Measurements from ENCODE around the gene ECSIT. TPM values are rescaled to one million over a fixed set of nuclear protein-coding genes. Genes with fewer than 3 reads are reported as not detected.

The ECSIT gene
- polyA plus RNA-seq, 1 donor from 2014 or later = 98.3 TPM

DNA sequence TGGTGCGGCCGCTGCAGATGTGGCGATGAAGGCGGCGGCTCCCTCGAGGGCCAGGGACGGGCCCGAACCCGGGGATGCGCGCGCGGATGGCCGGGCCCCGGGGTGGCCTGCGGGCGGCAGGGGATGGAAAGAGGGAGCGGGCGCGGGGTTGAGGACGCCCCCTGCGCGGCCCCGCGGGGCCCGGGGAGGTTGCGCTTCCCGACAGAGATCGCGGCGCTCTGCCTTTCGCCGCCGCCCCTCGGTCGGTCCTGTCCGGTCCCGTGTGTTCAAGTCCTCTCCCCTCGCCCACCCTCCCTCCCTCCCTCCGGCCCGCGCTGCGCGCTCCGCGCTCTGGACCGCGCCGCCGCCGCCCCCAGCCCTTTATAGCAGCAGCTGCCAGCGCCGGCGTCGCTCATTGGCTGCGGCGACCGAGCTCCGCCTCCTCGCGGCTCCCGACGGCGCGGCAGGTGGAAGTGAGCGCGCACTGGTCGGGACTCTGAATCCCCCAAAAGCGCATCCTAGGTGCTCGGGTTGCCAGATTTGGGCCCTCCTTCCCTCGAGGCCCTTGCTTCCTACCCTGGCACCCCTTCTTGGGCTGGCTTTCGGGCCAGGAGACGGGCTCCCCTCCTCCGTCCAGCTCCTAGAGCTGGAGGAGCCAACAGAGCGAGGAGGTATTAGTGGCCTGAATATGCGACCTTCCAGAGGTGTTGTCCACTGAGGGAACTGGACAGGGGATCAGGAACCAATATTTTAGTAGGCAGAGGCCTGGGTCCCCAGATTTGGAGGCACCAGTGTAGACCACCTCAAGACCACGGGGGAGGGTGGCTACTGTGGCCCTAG is 48.0 kb downstream of the ECSIT start, which contains the start of gene ELAVL3:
ELAVL3 (minus strand) TSS at position 332 of the 819 bp plus-strand sequence. CDS start 438 bp downstream, outside the sequence.
- no peaks in the 10 kb centered on the region for H3K9me3 ChIP-seq (ENCODE audit: low read length)
- H3K27me3 ChIP-seq (ENCODE audit: insufficient read depth, low read depth, low read length) = no peaks in the 10 kb centered on the region
- no peaks in the 10 kb centered on the region for H3F3A ChIP-seq (ENCODE audit: insufficient read depth, low read length, poor library complexity, severe bottlenecking)
- peak within 1 kb of the TSS; percentile 79 for H3K27ac ChIP-seq (ENCODE audit: low read length)
- TF ChIP-seq, protein P1, sequence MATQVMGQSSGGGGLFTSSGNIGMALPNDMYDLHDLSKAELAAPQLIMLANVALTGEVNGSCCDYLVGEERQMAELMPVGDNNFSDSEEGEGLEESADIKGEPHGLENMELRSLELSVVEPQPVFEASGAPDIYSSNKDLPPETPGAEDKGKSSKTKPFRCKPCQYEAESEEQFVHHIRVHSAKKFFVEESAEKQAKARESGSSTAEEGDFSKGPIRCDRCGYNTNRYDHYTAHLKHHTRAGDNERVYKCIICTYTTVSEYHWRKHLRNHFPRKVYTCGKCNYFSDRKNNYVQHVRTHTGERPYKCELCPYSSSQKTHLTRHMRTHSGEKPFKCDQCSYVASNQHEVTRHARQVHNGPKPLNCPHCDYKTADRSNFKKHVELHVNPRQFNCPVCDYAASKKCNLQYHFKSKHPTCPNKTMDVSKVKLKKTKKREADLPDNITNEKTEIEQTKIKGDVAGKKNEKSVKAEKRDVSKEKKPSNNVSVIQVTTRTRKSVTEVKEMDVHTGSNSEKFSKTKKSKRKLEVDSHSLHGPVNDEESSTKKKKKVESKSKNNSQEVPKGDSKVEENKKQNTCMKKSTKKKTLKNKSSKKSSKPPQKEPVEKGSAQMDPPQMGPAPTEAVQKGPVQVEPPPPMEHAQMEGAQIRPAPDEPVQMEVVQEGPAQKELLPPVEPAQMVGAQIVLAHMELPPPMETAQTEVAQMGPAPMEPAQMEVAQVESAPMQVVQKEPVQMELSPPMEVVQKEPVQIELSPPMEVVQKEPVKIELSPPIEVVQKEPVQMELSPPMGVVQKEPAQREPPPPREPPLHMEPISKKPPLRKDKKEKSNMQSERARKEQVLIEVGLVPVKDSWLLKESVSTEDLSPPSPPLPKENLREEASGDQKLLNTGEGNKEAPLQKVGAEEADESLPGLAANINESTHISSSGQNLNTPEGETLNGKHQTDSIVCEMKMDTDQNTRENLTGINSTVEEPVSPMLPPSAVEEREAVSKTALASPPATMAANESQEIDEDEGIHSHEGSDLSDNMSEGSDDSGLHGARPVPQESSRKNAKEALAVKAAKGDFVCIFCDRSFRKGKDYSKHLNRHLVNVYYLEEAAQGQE (IDR thresholded peaks at IDR 0.05; ENCODE audit: borderline replicate concordance) = peak; percentile 67
- TF ChIP-seq, protein P2, sequence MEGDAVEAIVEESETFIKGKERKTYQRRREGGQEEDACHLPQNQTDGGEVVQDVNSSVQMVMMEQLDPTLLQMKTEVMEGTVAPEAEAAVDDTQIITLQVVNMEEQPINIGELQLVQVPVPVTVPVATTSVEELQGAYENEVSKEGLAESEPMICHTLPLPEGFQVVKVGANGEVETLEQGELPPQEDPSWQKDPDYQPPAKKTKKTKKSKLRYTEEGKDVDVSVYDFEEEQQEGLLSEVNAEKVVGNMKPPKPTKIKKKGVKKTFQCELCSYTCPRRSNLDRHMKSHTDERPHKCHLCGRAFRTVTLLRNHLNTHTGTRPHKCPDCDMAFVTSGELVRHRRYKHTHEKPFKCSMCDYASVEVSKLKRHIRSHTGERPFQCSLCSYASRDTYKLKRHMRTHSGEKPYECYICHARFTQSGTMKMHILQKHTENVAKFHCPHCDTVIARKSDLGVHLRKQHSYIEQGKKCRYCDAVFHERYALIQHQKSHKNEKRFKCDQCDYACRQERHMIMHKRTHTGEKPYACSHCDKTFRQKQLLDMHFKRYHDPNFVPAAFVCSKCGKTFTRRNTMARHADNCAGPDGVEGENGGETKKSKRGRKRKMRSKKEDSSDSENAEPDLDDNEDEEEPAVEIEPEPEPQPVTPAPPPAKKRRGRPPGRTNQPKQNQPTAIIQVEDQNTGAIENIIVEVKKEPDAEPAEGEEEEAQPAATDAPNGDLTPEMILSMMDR (IDR thresholded peaks at IDR 0.05; ENCODE audit: poor library complexity, severe bottlenecking) = peak; percentile 47
- TF ChIP-seq EZH2 (IDR thresholded peaks at IDR 0.05; ENCODE audit: borderline replicate concordance, insufficient read depth, low read length, poor library complexity, severe bottlenecking) (no peak), POLR2AphosphoS5 (IDR thresholded peaks at IDR 0.05) (peak; percentile 94), TAF1 (IDR thresholded peaks at IDR 0.05; ENCODE audit: low read depth) (peak; percentile 81)
- H3K79me2 ChIP-seq (replicated peaks; ENCODE audit: insufficient read depth, low read length) = peaks cover 44% of the 10 kb centered on the region
- H2AFZ ChIP-seq (ENCODE audit: low read depth, low read length) = no peak within 1 kb of the TSS
- no peaks in the 10 kb centered on the region for H3K9me2 ChIP-seq (ENCODE audit: insufficient read depth, low read length)
- H3K36me3 ChIP-seq (ENCODE audit: insufficient read depth, low read length) = no peaks in the 10 kb centered on the region
- H3K4me2 ChIP-seq (ENCODE audit: low read length) = no peak within 1 kb of the TSS
- no peaks in the 10 kb centered on the region for H4K20me1 ChIP-seq (ENCODE audit: insufficient read depth)
- peak within 1 kb of the TSS; percentile 93 for H3K4me3 ChIP-seq (ENCODE audit: low read length)
- H3K9ac ChIP-seq (ENCODE audit: low read length) = peak within 1 kb of the TSS; percentile 95

- H3K36me3 ChIP-seq (ENCODE audit: insufficient read depth, low read length) = no peaks in the 10 kb centered on the region
- H3K27me3 ChIP-seq (ENCODE audit: insufficient read depth, low read depth, low read length) = no peaks in the 10 kb centered on the region
- no peaks in the 10 kb centered on the region for H3F3A ChIP-seq (ENCODE audit: insufficient read depth, low read length, poor library complexity, severe bottlenecking)
- no peaks in the 10 kb centered on the region for H3K9me3 ChIP-seq (ENCODE audit: low read length)
- H2AFZ ChIP-seq (ENCODE audit: low read depth, low read length) = no peak overlapping the region
- H3K9ac ChIP-seq (ENCODE audit: low read length) = peak overlapping the region; percentile 95
- no peaks in the 10 kb centered on the region for H3K9me2 ChIP-seq (ENCODE audit: insufficient read depth, low read length)
- no peak overlapping the region for H3K4me2 ChIP-seq (ENCODE audit: low read length)
- peaks cover 47% of the 10 kb centered on the region for H3K79me2 ChIP-seq (replicated peaks; ENCODE audit: insufficient read depth, low read length)
- peak overlapping the region; percentile 79 for H3K27ac ChIP-seq (ENCODE audit: low read length)
- no peak for TF ChIP-seq POLR2AphosphoS5 (IDR thresholded peaks at IDR 0.05)
- H3K4me3 ChIP-seq (ENCODE audit: low read length) = peak overlapping the region; percentile 93
- no peaks in the 10 kb centered on the region for H4K20me1 ChIP-seq (ENCODE audit: insufficient read depth)
These were observed 48.8 kb downstream of the ECSIT start for GRCh38 chr19:11479898-11480714.

All from neural cell (in vitro differentiated cells).